Measurements from ENCODE around the gene CAMTA1. TPM values are rescaled to one million over a fixed set of nuclear protein-coding genes. Genes with fewer than 3 reads are reported as not detected.

CAMTA1 gene
- total RNA-seq, 2 donors from 2014 or later, result 100 to 102 TPM

- no peaks in the 10 kb centered on the region for H3K4me1 ChIP-seq (replicated peaks)
- intact Hi-C loops (cut with DNase I), result no loop called here
- no peaks in the 10 kb centered on the region for H3K36me3 ChIP-seq
- H3K27ac ChIP-seq, result no peak overlapping the region
- H3K4me3 ChIP-seq, result no peak overlapping the region
- no peak for TF ChIP-seq POLR2A (IDR thresholded peaks at IDR 0.05)
- no peak for TF ChIP-seq CTCF (IDR thresholded peaks at IDR 0.05)
- no peak for TF ChIP-seq POLR2AphosphoS5 (IDR thresholded peaks at IDR 0.05)
- no peak for DNase-seq (ENCODE audit: low spot score)
- 67% methylated on average over 7 of the region's 7 CpGs for WGBS
- H3K9me3 ChIP-seq, result no peaks in the 10 kb centered on the region
- peaks cover 5% of the 10 kb centered on the region for H3K27me3 ChIP-seq (replicated peaks; ENCODE audit: insufficient read depth)
These were observed 839.6 kb downstream of the CAMTA1 start for GRCh38 chr1:7624791-7625355.

GRCh38 chr1:7625401-7625800, 840.1 kb downstream of the CAMTA1 start:
- 89% methylated on average over 12 of the region's 12 CpGs for WGBS
- no peak for DNase-seq (ENCODE audit: low spot score)

GRCh38 chr1:7628273-7628672, 843.0 kb downstream of the CAMTA1 start:
- no peak overlapping the region for H3K27ac ChIP-seq
- TF ChIP-seq POLR2AphosphoS5 (IDR thresholded peaks at IDR 0.05) (no peak), POLR2A (IDR thresholded peaks at IDR 0.05) (no peak), CTCF (IDR thresholded peaks at IDR 0.05) (no peak)
- no peak overlapping the region for H3K4me3 ChIP-seq
- peaks cover 8% of the 10 kb centered on the region for H3K27me3 ChIP-seq (replicated peaks; ENCODE audit: insufficient read depth)
- H3K4me1 ChIP-seq (replicated peaks), result no peaks in the 10 kb centered on the region
- no peaks in the 10 kb centered on the region for H3K9me3 ChIP-seq
- H3K36me3 ChIP-seq, result no peaks in the 10 kb centered on the region
- DNase-seq (ENCODE audit: low spot score), result no peak
- intact Hi-C loops (cut with DNase I), result no loop called here
- 57% methylated on average over 4 of the region's 4 CpGs for WGBS

More at GRCh38 chr1:7625401-7625800, 840.1 kb downstream of the CAMTA1 start:
- no peaks in the 10 kb centered on the region for H3K4me1 ChIP-seq (replicated peaks)
- TF ChIP-seq POLR2A (IDR thresholded peaks at IDR 0.05) (no peak), POLR2AphosphoS5 (IDR thresholded peaks at IDR 0.05) (no peak), CTCF (IDR thresholded peaks at IDR 0.05) (no peak)
- no peak overlapping the region for H3K4me3 ChIP-seq
- no peaks in the 10 kb centered on the region for H3K36me3 ChIP-seq
- H3K9me3 ChIP-seq, result no peaks in the 10 kb centered on the region
- H3K27ac ChIP-seq, result no peak overlapping the region
- H3K27me3 ChIP-seq (replicated peaks; ENCODE audit: insufficient read depth), result peaks cover 8% of the 10 kb centered on the region
- intact Hi-C loops (cut with DNase I), result no loop called here

GRCh38 chr1:7629011-7629410, 843.8 kb downstream of the CAMTA1 start:
- DNase-seq (ENCODE audit: low spot score), result no peak
- intact Hi-C loops (cut with DNase I), result no loop called here
- H3K27ac ChIP-seq, result no peak overlapping the region
- H3K27me3 ChIP-seq (replicated peaks; ENCODE audit: insufficient read depth), result peaks cover 8% of the 10 kb centered on the region
- H3K4me3 ChIP-seq, result no peak overlapping the region
- no peaks in the 10 kb centered on the region for H3K36me3 ChIP-seq
- 75% methylated on average over 8 of the region's 8 CpGs for WGBS
- H3K9me3 ChIP-seq, result no peaks in the 10 kb centered on the region
- no peaks in the 10 kb centered on the region for H3K4me1 ChIP-seq (replicated peaks)
- TF ChIP-seq POLR2A (IDR thresholded peaks at IDR 0.05) (no peak), CTCF (IDR thresholded peaks at IDR 0.05) (no peak), POLR2AphosphoS5 (IDR thresholded peaks at IDR 0.05) (no peak)

- intact Hi-C loops (cut with DNase I), result no loop called here
These were observed 844.4 kb downstream of the CAMTA1 start for GRCh38 chr1:7629465-7630195.

More at GRCh38 chr1:7629465-7630195, 844.4 kb downstream of the CAMTA1 start:
- Histone ChIP-seq H3K4me3 (no peak overlapping the region), H3K36me3 (no peaks in the 10 kb centered on the region), H3K27ac (no peak overlapping the region), H3K9me3 (no peaks in the 10 kb centered on the region), H3K27me3 (replicated peaks; ENCODE audit: insufficient read depth) (peaks cover 8% of the 10 kb centered on the region), H3K4me1 (replicated peaks) (no peaks in the 10 kb centered on the region)
- TF ChIP-seq POLR2AphosphoS5 (IDR thresholded peaks at IDR 0.05), result no peak
- no peak for TF ChIP-seq CTCF (IDR thresholded peaks at IDR 0.05)
- no peak for TF ChIP-seq POLR2A (IDR thresholded peaks at IDR 0.05)
- no peak for DNase-seq (ENCODE audit: low spot score)
- 73% methylated on average over 22 of the region's 22 CpGs for WGBS

Measured in prostate gland (tissue), 2 donors.